CD4-positive, alpha-beta T cell treated with Interleukin-17A for 1 hour (primary cell): ENCODE measurements around the gene MICU1.
"Not testable (repeated sequence)": the region's sequence is repeated elsewhere in the genome, so short reads cannot be mapped to it uniquely, and the experiment has no call there.

Source experiments
- DNase-seq: peaks from one replicate; pipeline ENCODE4 v3.0.0-alpha.2; 2020

Gene MICU1

GRCh38 chr10:72442969-72443368 is 182.9 kb downstream of the MICU1 start:
- DNase-seq = not testable (repeated sequence)

GRCh38 chr10:72435570-72435969 is 190.3 kb downstream of the MICU1 start:
- no peak for DNase-seq

GRCh38 chr10:72430936-72431335 is 194.9 kb downstream of the MICU1 start:
- not testable (repeated sequence) for DNase-seq

GRCh38 chr10:72429931-72430330 is 195.9 kb downstream of the MICU1 start:
- no peak for DNase-seq

GRCh38 chr10:72426986-72427385 is 198.9 kb downstream of the MICU1 start:
- DNase-seq = no peak

GRCh38 chr10:72425133-72425532 is 200.7 kb downstream of the MICU1 start:
- DNase-seq = no peak

- no peak for DNase-seq
Measured at GRCh38 chr10:72424561-72424960, 201.3 kb downstream of the MICU1 start.

- DNase-seq = no peak
Measured at GRCh38 chr10:72423426-72423825, 202.5 kb downstream of the MICU1 start.

- DNase-seq = no peak
Measured at GRCh38 chr10:72421885-72422540, 203.9 kb downstream of the MICU1 start.

- no peak for DNase-seq
Measured at GRCh38 chr10:72419241-72419640, 206.6 kb downstream of the MICU1 start.

GRCh38 chr10:72418679-72419078 is 207.2 kb downstream of the MICU1 start:
- no peak for DNase-seq

- no peak for DNase-seq
Measured at GRCh38 chr10:72417971-72418370, 207.9 kb downstream of the MICU1 start.

- DNase-seq = no peak
Measured at GRCh38 chr10:72416661-72417060, 209.2 kb downstream of the MICU1 start.

GRCh38 chr10:72414642-72415041 is 211.2 kb downstream of the MICU1 start:
- DNase-seq = no peak

- no peak for DNase-seq
Measured at GRCh38 chr10:72409167-72409566, 216.7 kb downstream of the MICU1 start.

- DNase-seq = no peak
Measured at GRCh38 chr10:72407927-72408600, 217.8 kb downstream of the MICU1 start.

- no peak for DNase-seq
Measured at GRCh38 chr10:72407471-72407870, 218.4 kb downstream of the MICU1 start.

- not testable (repeated sequence) for DNase-seq
Measured at GRCh38 chr10:72395581-72395980, 230.3 kb downstream of the MICU1 start.

GRCh38 chr10:72392571-72392970 is 233.3 kb downstream of the MICU1 start:
- no peak for DNase-seq

GRCh38 chr10:72390764-72391163 is 235.1 kb downstream of the MICU1 start:
- no peak for DNase-seq

- DNase-seq = no peak
Measured at GRCh38 chr10:72389716-72390115, 236.2 kb downstream of the MICU1 start.

- DNase-seq = no peak
Measured at GRCh38 chr10:72389014-72389413, 236.9 kb downstream of the MICU1 start.

GRCh38 chr10:72388062-72388461 is 237.8 kb downstream of the MICU1 start:
- no peak for DNase-seq

- no peak for DNase-seq
Measured at GRCh38 chr10:72386916-72387586, 238.8 kb downstream of the MICU1 start.
